Measurements from ENCODE around the gene POLR2F.

GRCh38 chr22:37970864-37971263 lies 17.4 kb downstream of the POLR2F start:
- no peak for TF ChIP-seq CTCF (conservative IDR thresholded peaks at IDR 0.05 in 1 of 2, IDR thresholded peaks at IDR 0.05 in 1 of 2; ENCODE audit: extremely low read depth in 1 of 2, insufficient read depth in 1 of 2, low read depth in 1 of 2, low read length in 2 of 2)
- no peak for TF ChIP-seq EZH2 (IDR thresholded peaks at IDR 0.05; ENCODE audit: borderline replicate concordance, low read length)
